SK-N-MC (cell line): ENCODE measurements around the gene DPEP2.

Source experiments
- DNase-seq: peaks from one replicate; pipeline ENCODE4 v3.0.0-alpha.2; 2011; ENCODE audit warnings: low read depth, low spot score
- H3K27ac ChIP-seq: fragments of 200-600 bp; sonication (generic); 2 replicates; pipeline ENCODE4 v1.5.1; 2016; ENCODE audit warnings: mixed run types
- H3K36me3 ChIP-seq: fragments of 200-600 bp; sonication (generic); 2 replicates; pipeline ENCODE4 v1.6.1; 2017; ENCODE audit warnings: antibody characterized with exemption, low read length, mixed read lengths; ENCODE audit not compliant: insufficient read depth
- H3K4me3 ChIP-seq: fragments of 200-600 bp; sonication (generic); 2 replicates; pipeline ENCODE4 v1.5.1; 2016
- H3K9ac ChIP-seq: fragments of 200-600 bp; sonication (generic); 2 replicates; pipeline ENCODE4 v1.8.0; 2017; ENCODE audit warnings: mixed run types, mixed read lengths; ENCODE audit not compliant: insufficient read length
- H3K9me3 ChIP-seq: fragments of 200-600 bp; sonication (generic); 2 replicates; pipeline ENCODE4 v1.6.1; 2017; ENCODE audit warnings: low read depth, mild to moderate bottlenecking, antibody characterized with exemption, low read length, moderate library complexity, mixed read lengths
- EZH2 ChIP-seq: fragments of 200-600 bp; sonication (generic); IDR thresholded peaks from one replicate; pipeline ENCODE4 v1.6.1; 2017; ENCODE audit warnings: antibody characterized with exemption
- FOXP2 ChIP-seq: optimal IDR thresholded peaks from 2 replicates; pipeline ENCODE3; 2011; ENCODE audit warnings: mild to moderate bottlenecking, moderate library complexity; ENCODE audit not compliant: insufficient read depth; ENCODE audit errors: extremely low read length, control extremely low read depth
- POLR2AphosphoS5 ChIP-seq: IDR thresholded peaks from 2 replicates; pipeline ENCODE4 v1.6.1; 2012; ENCODE audit warnings: mild to moderate bottlenecking, low read depth, low read length, borderline replicate concordance

The DPEP2 gene

GRCh38 chr16:67944690-67945391 lies 54.4 kb downstream of the DPEP2 start:
- Histone ChIP-seq H3K36me3 (no peaks in the 10 kb centered on the region), H3K9me3 (no peaks in the 10 kb centered on the region), H3K27ac (no peak overlapping the region), H3K9ac (no peak overlapping the region), H3K4me3 (no peak overlapping the region)
- no peak for DNase-seq
- TF ChIP-seq FOXP2 = no peak
- no peak for TF ChIP-seq POLR2AphosphoS5
- TF ChIP-seq EZH2 = no peak

GRCh38 chr16:67943619-67944504 lies 55.4 kb downstream of the DPEP2 start, which contains the start of gene LCAT:
TSS of gene LCAT (minus strand) at chr16:67944120. CDS start at chr16:67944101, 19 bp downstream.
- Histone ChIP-seq H3K9me3 (no peaks in the 10 kb centered on the region), H3K36me3 (no peaks in the 10 kb centered on the region), H3K4me3 (no peak within 1 kb of the TSS), H3K27ac (no peak within 1 kb of the TSS), H3K9ac (no peak within 1 kb of the TSS)
- no peak for DNase-seq
- TF ChIP-seq EZH2 = no peak
- no peak for TF ChIP-seq FOXP2
- no peak for TF ChIP-seq POLR2AphosphoS5

- Histone ChIP-seq H3K9me3 (no peaks in the 10 kb centered on the region), H3K4me3 (no peak overlapping the region), H3K36me3 (no peaks in the 10 kb centered on the region), H3K27ac (no peak overlapping the region), H3K9ac (no peak overlapping the region)
- TF ChIP-seq POLR2AphosphoS5 = no peak
- TF ChIP-seq EZH2 = no peak
- TF ChIP-seq FOXP2 = no peak
- no peak for DNase-seq
Observed at GRCh38 chr16:67943256-67943618, 56.0 kb downstream of the DPEP2 start.

GRCh38 chr16:67942510-67943255 lies 56.6 kb downstream of the DPEP2 start:
- Histone ChIP-seq H3K36me3 (no peaks in the 10 kb centered on the region), H3K4me3 (no peak overlapping the region), H3K9ac (no peak overlapping the region), H3K27ac (no peak overlapping the region), H3K9me3 (no peaks in the 10 kb centered on the region)
- TF ChIP-seq EZH2 = no peak
- TF ChIP-seq POLR2AphosphoS5 = no peak
- no peak for TF ChIP-seq FOXP2
- DNase-seq = no peak

GRCh38 chr16:67942200-67942509 lies 57.1 kb downstream of the DPEP2 start:
- Histone ChIP-seq H3K4me3 (no peak overlapping the region), H3K9me3 (no peaks in the 10 kb centered on the region), H3K27ac (no peak overlapping the region), H3K9ac (no peak overlapping the region), H3K36me3 (no peaks in the 10 kb centered on the region)
- TF ChIP-seq EZH2 (no peak), FOXP2 (no peak), POLR2AphosphoS5 (no peak)
- DNase-seq = no peak

- DNase-seq = no peak
- H3K9me3 ChIP-seq = no peaks in the 10 kb centered on the region
- no peak overlapping the region for H3K27ac ChIP-seq
- no peak overlapping the region for H3K4me3 ChIP-seq
- TF ChIP-seq FOXP2 (no peak), EZH2 (no peak)
- H3K36me3 ChIP-seq = no peaks in the 10 kb centered on the region
- no peak overlapping the region for H3K9ac ChIP-seq
Observed at GRCh38 chr16:67941469-67942199, 57.6 kb downstream of the DPEP2 start.

- no peak for DNase-seq
- no peak overlapping the region for H3K4me3 ChIP-seq
- H3K36me3 ChIP-seq = no peaks in the 10 kb centered on the region
- TF ChIP-seq POLR2AphosphoS5 = no peak
- TF ChIP-seq EZH2 = no peak
- no peak for TF ChIP-seq FOXP2
- no peaks in the 10 kb centered on the region for H3K9me3 ChIP-seq
- no peak overlapping the region for H3K9ac ChIP-seq
- no peak overlapping the region for H3K27ac ChIP-seq
Observed at GRCh38 chr16:67940446-67941089, 58.7 kb downstream of the DPEP2 start.
